IPS-NIHi11 (cell line): ENCODE data around the gene MTA1.

Experiments used
- DNase-seq: peaks from one replicate; pipeline ENCODE4 v3.0.0; 2012; ENCODE audit warnings: mixed read lengths, low spot score

Gene MTA1

DNA sequence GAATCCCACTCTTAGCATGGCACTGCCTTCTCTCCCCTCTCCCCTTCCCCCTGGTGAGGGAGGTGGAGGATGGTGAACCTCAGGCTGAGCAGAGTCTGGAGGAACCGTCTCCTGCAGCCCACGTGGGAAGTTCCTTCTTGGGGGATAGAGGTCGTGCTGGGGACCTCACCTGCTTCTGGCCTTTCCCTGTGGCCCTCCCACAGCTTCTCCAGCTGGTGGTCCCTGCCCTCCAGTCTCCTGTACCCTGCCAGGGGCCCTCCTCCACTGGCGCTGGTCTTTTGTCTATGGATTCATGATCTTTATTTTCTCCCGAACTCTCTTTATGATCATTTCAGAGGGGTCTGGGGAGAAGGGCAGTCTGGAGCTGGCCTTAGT lies 9.0 kb upstream of the MTA1 start:
- DNase-seq = no peak

DNA sequence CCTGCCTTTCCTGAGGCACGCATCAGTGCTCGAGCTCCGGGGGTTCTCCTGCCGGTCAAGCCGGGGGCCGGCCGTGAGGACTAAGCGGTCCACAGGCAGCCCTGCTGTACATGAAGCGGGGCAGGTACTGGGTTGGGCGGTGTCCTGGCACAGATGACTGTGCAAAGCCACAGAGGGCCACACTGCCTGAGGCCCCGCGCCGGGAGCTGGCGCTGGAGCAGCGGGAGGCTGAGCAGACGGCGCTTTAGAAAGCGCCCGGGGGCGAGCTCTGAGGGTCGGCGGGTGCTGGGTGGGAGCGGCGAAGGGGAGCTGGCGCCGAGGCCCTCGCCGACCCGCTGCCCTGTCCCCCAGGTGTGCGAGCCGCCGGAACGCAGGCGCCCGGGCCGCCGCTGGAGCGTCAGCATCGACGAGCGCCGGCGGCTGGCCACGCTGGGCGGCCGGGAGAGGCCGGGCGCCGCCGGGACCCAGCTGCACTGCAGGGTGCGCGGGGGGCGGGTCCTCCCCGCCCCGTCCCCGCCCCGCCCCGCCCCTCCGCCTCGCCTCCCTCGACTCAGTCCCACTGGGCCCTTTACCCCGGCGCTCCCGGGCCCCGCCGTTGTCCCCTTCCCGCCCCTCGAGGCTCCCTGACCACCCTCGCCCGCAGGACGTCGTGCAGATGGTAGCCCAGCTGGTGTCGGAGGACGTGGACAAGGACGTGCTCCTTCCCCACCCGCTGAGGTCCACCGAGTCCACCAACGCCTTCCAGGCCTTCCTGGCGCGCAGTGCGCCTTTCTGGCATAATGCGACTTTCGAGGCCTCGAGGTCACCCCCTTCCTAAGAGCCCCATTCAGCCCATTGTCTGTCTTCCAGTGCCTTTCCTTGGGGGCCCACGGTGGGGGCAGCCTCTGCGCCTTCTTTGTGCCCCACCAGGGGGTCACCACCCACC lies 8.3 kb upstream of the MTA1 start:
- DNase-seq = peak; percentile 96

DNA sequence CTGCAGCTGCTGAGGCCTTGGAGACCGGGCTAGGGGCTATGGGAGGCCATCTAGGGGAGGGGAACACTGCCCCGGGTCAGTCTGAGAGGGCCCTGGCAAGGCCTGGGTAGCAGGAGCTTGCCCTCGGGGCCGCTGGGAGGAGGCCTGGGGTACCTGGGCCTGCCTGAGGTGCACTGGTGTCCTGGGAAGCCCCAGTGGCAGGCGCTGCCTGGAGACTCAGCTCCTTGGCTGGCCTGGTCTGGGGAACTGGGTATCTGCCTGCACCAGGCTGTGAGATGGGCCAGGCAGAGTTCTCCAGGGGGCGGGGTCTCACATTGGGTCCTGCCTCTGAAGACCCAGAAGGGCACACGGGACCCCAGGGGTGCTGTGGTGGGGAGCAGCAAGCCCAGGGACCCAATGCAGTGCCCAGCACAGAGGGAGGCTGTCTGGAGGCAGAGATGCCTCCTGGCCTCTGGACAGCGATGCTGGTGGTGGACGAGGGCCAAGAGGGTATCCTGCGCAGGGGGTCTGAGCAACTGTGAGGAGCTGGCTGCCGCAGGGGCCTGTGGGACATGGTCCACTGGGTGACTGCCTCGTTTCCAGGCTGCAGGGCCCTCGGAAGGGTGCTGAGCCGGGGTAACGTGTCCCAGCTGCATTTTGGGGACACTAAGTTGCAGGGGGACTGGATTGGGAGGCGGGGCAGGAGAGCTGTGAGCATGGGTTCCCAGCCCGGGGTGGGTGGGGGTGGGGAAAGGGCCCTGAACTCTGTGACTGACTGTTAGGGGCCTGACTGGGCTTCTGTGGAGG lies 7.4 kb upstream of the MTA1 start:
- DNase-seq = peak; percentile 23

DNA sequence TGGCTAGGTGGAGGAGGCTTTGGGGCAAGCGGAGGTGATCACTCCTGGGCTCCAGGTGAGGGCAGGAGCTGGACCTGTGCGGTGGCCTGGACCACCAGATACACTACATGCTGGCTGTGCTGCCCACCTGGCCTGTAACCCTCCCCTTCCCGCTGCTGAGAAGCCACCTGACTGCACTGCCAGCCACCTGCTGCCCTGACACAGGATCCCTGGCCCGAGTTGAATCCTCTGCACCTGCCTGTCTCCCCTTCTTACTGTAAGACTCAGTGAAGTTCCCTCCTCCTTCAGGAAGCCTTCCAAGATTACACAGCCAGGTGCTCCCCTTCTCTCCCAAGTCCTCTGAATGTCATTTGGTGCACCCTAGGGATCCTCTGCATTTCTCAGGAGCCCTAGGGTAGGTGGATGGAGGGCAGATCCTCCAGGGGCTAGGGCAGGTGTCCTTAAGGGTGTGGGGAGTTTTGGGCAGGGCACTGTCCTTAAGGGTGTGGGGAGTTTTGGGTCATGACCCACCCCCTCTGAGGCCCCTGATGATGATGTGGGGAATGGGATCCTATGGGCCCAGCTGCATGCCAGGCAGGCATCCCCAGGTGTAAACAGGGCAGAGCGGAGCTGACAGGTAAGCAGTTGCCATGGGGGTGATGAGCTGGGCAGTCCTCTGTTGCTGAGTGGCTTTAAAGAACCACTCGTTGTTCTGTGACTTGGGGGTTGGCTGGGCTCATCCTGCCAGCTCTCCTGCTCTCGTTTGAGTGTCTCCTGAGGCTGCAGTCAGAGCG lies 6.7 kb upstream of the MTA1 start:
- DNase-seq = no peak

DNA sequence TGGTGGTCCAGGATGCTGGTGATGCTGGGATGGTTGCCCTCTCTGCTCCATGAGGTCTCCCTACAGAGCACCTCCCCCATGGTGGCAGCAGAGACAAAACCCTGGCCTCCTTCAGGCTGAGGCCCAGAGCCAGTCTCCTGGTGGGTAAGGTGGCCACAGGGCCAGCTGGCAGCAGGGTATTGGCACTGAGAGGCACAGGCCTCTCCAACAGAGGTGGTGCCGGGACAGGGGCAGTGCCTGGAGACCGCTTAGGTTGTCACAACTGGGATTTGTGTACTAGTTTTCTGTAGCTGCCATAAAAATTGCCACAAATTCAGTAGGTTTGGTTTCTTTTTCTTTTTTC lies 6.1 kb upstream of the MTA1 start:
- no peak for DNase-seq

DNA sequence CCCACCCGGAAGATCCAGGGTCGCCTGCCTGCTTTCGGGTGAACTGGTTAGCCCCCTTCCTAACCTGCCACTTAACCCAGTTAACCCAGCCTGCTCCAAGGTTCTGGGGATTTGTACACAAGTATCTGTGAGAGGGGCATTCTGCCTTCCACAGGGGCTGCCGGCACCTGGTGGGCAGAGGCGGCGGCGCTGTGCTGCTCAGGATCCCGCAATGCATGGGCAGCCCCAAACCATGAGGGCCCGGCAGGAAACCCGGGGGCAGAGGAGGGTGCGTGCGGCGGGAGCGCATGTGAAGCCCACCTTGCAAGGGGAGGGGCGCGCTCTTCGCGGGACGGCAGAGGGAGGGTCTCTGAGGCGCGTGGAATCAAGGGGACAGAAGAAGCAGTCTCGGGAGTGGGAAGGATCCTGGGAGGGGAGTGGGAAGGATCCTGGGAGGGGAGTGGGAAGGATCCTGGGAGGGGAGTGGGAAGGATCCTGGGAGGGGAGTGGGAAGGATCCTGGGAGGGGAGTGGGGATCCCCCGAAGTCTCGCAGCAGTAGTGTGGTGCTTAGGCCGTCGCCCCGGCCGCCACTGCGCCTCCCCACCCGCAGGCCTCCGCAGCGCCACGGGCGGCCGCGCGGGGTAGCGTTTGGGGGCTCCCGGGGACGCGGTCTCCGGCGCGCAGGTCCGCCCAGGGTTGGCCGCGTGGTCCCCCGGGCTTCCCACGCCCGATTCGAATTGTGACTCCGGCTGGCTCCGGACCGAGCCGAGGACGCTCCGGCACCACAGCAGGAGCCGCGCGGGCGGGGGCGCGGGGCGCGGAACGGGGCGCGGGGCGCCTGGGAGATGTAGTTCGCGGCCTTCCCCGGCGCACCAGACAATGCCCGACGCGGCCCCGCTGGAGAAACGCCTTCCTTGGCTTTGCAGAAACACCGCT lies 4.9 kb upstream of the MTA1 start:
- DNase-seq = peak; percentile 87

DNA sequence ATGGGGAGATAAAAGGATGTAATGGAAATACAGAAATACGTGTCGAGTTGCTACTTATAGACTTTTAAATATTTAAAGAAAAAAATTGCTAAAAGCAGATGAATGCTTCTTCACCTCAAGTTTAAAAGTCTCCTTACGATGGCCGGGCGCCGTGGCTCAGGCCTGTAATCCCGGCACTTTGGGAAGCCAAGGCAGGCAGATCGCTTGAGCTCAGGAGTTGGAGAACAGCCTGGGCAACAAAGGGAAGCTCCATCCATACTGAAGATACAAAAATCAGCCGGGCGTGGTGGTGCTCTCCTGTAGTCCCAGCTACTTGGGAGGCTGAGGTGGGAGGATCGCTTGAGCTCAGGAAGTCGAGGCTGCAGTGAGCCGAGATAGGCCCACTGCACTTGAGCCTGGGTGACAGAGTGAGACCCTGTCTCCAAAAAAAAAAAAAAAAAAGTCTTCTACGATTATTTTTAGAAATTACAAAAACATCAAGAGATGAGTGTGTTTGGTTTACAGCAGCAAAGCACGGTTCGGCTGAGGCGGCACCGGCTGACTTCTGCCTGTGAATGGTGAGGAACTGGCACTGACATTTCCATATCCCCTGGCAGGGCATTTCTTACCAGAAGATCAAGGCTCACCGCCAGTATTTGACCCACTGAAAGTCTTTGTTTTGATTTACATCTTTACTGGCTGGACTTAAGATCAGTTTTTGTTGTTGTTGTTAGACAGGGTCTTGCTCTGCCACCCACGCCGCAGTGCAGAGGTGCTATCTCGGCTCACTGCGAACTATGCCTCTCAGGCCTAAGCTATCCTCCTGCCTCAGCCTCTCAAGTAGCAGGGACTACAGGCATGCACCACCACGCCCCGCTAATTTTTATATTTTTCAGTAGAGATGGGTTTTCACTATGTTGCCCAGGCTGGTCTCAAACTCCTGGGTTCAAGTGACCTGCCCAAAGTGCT lies 3.9 kb upstream of the MTA1 start:
- DNase-seq = no peak

DNA sequence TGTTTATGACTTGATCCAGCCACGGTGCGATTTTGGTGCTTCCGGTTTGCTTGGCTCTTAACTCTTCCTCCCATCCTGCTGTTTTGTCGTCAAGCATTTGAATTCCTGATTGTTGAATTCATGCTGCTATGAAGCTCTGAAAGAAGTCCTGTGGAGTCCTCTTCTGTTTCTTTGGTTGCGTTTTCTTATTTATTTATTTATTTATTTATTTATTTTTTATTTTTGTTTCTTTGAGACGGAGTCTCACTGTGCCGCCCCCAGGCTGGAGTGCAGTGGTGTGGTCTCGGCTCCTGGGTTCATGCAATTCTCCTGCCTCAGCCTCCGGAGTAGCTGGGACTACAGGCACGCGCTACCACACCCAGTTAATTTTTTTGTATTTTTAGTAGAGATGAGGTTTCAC lies 3.0 kb upstream of the MTA1 start:
- DNase-seq = no peak

DNA sequence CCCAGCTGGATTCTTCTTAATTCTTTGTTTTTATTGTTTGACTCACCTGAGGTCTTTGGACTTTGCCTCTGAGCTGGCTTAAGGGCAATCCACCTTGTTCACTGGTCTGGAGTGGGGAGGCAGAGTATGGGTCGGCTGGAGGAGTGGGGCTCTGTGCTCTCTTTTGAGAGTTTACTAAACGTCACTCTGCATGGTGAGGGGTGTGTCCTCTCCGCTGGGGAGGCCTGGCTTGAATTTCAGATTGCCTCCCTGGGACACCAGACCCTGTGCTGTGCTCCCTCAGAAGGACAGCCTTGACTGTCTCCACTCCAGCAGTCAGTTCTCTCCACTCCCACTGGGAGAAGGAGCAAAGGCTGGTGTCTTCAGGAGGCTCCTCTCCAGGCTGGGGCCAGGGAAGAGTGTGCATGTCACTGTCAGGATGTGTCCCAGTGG lies 1.9 kb upstream of the MTA1 start:
- DNase-seq = no peak

DNA sequence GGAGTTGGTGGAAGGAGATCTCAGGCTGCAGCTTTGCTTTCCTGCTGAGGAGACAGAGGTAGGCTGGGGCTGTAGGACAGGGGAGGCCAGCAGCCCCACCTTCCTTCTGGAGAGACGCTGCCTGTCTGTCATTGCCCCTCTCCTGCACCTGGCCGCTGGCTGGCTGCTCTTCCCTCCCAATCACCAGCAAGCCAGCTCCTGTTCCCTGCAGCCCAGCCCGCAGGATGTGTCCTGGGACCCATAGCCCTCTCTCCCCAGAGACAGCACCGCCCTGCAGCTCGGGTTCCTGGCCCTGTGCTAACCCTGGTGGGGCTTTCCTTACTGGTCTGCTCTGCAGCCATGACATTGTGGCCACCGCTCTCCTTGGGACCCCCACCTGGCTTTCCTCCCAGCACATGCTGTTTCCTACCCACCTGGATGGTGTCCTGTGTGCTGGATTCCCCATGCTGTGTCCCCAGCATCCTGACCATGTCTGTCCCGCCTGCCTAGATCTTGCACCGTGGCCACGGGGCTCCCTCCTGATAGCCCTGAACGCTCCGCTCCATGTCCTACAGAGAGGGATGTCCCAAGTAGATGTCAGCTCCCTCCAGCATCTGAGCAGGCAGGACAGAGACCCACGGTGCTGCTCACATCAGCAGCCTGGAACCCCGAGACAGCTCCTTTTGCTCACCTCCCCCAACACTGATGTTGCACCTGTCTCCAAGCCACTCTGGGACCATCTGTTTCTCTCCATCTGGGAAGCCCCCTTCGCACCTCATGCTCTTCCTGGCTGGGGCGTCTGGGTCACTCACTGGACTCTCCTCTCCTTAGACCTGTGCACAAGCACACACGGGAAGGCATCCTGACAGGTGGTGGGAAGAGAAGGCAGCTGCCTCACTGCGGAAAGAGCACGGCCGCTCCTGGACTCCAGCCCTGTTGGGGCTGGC lies 1.1 kb upstream of the MTA1 start:
- no peak for DNase-seq

DNA sequence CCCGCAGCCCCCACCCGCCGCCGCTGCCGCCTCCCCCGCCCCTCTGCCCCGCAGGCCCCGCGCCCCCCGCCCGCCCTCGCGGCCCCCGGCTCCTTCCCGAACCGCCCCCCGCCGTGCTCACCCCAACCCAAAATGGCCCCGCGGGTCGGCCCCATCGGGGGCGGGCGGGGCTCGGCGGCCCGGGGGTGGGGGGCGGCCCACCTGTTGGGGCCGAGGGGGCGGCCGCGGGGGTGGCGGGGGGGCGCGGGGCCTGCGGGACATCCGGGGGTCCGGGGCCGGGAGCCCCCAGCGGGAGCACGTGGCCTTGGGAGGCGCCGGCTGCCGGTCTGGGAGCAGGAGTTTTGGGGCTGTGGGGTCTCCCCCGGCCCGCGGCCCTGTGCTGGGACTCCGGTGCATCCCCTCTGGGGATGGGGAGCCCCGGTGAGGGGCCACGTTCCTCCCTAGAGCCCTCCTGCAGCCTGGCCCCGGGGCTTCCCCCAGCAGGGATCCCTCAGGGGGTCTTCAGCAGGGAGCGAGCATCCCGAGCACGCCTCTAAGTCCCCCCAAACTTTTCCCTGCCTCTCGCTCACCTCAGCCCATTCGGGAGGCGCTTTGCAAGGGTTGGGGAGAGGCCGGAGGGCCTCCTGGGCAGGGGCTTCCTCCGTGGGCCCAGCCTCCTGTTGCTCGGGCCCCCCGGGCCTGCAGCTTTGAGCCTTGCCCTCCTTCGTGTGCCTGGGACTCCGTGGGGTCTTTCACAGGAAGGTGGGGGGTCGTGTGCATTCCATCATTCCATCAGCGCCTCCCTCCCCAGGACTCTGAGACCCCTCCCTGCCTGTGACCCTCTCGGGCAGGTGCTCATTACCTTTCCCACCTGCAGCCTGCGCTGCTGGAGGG lies 710 bp downstream of the MTA1 start:
- peak; percentile 60 for DNase-seq

DNA sequence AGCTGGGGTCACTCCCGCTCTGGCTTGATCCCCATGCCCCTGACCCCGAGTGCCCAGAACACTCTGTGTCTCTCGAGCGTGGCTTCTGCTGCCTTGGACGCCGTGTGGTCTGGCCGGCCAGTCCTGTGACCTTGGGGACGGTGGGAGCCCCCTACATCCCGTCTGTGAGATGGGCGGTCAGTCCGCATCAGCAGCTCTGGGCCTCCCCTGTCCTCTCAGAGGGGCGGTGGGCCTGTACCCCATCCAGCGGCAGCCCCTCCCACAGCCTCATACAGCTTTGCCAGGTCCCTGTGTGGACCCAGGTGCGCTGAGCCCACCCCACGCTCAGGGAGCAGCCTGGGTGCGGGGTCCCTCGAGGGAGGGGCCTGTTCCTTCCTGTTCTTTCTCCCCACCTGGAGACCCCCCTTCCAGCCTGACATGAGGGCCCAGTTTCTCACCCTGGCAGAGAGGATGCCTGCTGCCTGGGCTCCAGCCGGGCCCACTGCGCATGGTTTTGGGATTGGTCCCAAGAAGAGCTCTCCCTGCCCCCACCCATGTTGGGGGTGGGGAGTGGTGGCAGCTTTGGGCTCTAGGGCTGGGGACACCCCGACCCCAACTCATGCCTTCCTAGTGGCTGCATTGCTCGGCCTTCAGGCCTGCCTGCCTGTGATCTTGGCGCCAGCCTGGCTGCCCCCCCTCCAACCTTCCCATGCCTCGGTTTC lies 1.5 kb downstream of the MTA1 start:
- peak; percentile 39 for DNase-seq

DNA sequence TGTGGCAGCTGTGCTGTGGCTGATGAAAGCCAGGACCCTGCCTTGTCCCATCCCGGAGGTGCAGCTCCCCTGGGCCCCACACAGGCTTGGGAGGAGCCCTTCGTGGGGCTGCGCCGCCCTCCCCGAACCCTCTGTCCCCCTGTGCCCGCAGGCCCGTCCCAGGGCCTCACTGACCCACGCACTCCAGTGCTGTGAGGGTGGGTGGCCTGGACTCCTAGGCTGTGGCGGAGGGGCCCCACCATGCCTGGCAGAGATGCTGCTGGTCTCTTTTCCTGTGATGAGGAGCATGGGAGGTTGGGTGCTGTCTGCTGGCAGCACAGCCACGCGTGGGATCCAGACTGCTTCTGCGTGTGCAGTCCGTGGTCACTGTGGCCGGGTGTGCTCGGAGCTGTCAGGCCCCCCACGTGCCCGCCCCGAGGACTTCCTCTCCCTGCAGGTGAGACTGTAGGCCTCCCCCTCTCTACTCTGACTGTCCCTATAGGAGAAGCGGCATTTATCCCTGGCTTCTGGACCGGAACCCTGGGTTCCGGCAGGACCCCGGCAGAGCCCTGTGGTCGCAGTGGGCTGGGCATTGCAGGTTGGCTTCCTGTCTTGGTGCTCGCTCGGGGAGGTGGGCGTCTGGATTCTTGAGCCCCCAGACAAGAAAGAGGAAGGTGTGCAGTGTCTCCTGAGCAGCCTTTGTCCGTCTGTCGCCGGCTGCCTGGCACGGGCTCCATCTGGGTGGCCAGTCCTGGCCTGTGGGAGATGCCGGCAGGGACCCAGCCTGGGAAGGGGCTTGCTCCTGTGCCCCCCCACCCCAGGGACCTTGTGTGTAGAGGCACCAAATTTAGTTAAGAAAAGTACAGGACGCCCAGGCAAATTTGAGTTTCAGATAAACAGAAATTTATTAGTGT lies 2.3 kb downstream of the MTA1 start:
- DNase-seq = no peak

DNA sequence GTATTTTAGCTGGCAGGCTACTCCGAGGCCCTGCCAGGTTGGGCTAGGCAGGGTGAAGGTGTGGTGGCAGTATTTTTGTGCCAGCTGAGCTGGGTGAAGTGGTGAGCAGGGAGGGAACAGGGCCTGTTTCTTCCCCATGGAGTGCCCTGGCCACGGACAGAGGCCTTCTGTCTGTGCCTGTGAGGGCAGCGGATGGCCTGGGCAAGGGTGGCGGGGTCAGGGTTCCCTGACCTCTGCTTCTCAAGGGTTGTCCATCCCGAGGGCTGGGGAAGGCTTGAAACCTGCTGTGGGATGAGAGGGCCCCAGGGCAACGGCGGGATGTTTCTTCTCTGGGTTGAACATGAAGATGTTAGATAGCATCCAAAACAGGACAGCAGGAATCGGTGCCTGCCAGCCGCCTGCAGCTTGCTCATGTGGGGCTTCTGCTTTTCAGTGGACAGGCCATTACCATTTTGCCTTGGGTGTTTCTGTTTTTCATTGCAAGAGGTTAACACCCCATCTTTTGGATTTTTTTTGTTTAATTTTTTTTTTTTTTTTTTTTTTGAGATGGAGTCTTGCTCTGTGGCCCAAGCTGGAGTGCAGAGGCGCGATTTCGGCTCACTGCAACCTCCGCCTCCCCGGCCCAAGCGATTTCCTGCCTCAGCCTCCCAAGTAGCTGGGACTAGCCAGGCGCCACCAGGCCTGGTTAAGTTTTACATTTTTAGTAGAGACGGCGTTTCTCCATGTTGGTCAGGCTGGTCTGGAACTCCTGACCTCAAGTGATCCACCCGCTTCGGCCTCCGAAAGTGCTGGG lies 3.3 kb downstream of the MTA1 start:
- no peak for DNase-seq

DNA sequence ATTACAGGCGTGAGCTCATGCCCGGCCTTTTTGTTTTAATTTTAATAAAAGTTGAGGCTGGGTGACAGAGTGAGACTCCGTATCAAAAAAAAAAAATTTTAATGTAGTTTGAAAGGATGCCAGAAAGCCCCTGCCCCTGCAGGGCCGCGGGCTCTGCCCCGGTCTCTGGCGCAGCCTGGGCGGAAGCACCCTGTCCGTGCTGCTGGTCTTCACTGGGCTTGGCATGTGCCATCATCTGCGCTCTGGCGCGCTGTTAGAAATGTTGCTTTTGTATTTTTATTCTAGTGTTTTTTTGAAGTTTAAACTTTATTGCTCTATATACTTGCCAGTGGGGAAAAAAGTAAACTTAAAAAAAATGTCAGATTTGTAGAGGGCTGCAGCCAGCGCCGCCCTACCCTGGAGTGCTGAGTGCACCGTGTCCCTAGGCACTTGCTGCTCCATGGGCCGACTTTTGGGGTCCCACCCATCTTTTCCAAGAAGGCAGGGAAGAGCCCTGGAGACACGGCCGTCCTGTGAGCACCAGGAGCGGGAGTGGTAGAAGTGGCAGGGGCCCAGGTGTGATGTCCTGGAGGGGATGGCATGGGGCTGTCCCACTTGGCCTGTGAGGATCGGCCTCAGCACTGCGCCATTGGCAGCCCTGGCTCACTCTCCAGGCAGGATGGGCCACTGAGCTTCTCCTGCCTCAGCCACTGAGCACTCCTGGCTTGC lies 4.0 kb downstream of the MTA1 start:
- DNase-seq = no peak
